Fibroblast of lung (primary cell): Measurements from ENCODE around the gene RADIL. TPM values are rescaled to one million over a fixed set of nuclear protein-coding genes. Genes with fewer than 3 reads are reported as not detected.

Experiments used
- DNase-seq, 2 donors: peaks; one replicate each; pipeline versions ENCODE4 v3.0.0 to v3.0.0-alpha.2; 2010; ENCODE audit warnings: low read depth in 2 of 2
- H2AFZ ChIP-seq: 2 replicates; pipeline ENCODE4 v1.5.1; 2012; ENCODE audit warnings: low read length, control low read depth, inconsistent platforms
- H3K27ac ChIP-seq: 2 replicates; pipeline ENCODE4 v1.5.1; 2011; ENCODE audit warnings: low read length, control low read depth; ENCODE audit not compliant: insufficient read depth
- H3K27me3 ChIP-seq: 2 replicates; pipeline ENCODE4 v1.5.1; 2011; ENCODE audit warnings: mild to moderate bottlenecking, low read length; ENCODE audit not compliant: control insufficient read depth, insufficient read depth
- H3K36me3 ChIP-seq: 2 replicates; pipeline ENCODE4 v1.5.1; 2011; ENCODE audit warnings: low read length; ENCODE audit not compliant: control insufficient read depth, insufficient read depth
- H3K4me1 ChIP-seq: 2 replicates; pipeline ENCODE4 v1.5.1; 2011; ENCODE audit warnings: low read length; ENCODE audit not compliant: control insufficient read depth, insufficient read depth; ENCODE audit errors: extremely low read depth
- H3K4me2 ChIP-seq: 2 replicates; pipeline ENCODE4 v1.5.1; 2011; ENCODE audit warnings: low read length, control low read depth; ENCODE audit not compliant: insufficient read depth; ENCODE audit errors: extremely low read depth
- H3K4me3 ChIP-seq, 4 experiments: fragments of 200-600 bp in 1 of 4; sonication (generic) in 1 of 4; replicated peaks in 1 of 4; 2 replicates each; pipeline ENCODE4 v1.5.1; 2011 to 2016; ENCODE audit warnings: low read length in 4 of 4, low read depth in 3 of 4, mild to moderate bottlenecking in 3 of 4, control low read depth in 2 of 4, inconsistent platforms in 1 of 4, mixed read lengths in 1 of 4; ENCODE audit not compliant: insufficient read depth in 1 of 4; ENCODE audit errors: control extremely low read depth in 1 of 4
- H3K79me2 ChIP-seq: 2 replicates; pipeline ENCODE4 v1.5.1; 2012; ENCODE audit warnings: mild to moderate bottlenecking, low read length, inconsistent platforms; ENCODE audit not compliant: control insufficient read depth, insufficient read depth
- H3K9ac ChIP-seq: 2 replicates; pipeline ENCODE4 v1.5.1; 2011; ENCODE audit warnings: mild to moderate bottlenecking, low read length, control low read depth; ENCODE audit not compliant: insufficient read depth
- H3K9me3 ChIP-seq: 2 replicates; pipeline ENCODE4 v1.5.1; 2012; ENCODE audit warnings: low read depth, low read length; ENCODE audit not compliant: control insufficient read depth, insufficient read depth
- H4K20me1 ChIP-seq: 2 replicates; pipeline ENCODE4 v1.5.1; 2011; ENCODE audit warnings: low read length; ENCODE audit not compliant: control insufficient read depth, insufficient read depth; ENCODE audit errors: extremely low read depth
- EZH2 ChIP-seq: IDR thresholded peaks from 2 replicates; pipeline ENCODE4 v1.5.1; 2012; ENCODE audit warnings: low read length, control low read depth, mild to moderate bottlenecking; ENCODE audit errors: missing control alignments
- polyA plus RNA-seq, 2 donors: library from polyadenylated mRNA; depleted of rRNA in 1 of 2; stranded (reverse) in 1 of 2; unstranded in 1 of 2; fragments of >200 nt; gene quantifications; 2 replicates each; pipeline ENCODE4 v1.2.1, GENCODE V29; 2011 to 2012; ENCODE audit warnings: missing spikeins in 1 of 2
- total RNA-seq: library from RNA; depleted of rRNA; stranded (reverse); fragments of >200 nt; gene quantifications from 2 replicates; pipeline ENCODE4 v1.2.1, GENCODE V29; 2014
- TF ChIP-seq, protein P1 (sequence below), 2 donors: IDR thresholded peaks in 1 of 2; conservative IDR thresholded peaks in 1 of 2; 1 replicate in 1 of 2; 2 replicates in 1 of 2; pipeline ENCODE4 v1.5.1; 2011 to 2012; ENCODE audit warnings: low read length in 2 of 2, control low read depth in 1 of 2, inconsistent platforms in 1 of 2, low read depth in 1 of 2, mild to moderate bottlenecking in 1 of 2

The RADIL gene
- total and polyA plus RNA-seq, 2 donors (not counting 1 experiment from before 2014, with no cell fraction given): 0.33 to 0.85 TPM

- no peak for TF ChIP-seq EZH2
- TF ChIP-seq, protein P1, sequence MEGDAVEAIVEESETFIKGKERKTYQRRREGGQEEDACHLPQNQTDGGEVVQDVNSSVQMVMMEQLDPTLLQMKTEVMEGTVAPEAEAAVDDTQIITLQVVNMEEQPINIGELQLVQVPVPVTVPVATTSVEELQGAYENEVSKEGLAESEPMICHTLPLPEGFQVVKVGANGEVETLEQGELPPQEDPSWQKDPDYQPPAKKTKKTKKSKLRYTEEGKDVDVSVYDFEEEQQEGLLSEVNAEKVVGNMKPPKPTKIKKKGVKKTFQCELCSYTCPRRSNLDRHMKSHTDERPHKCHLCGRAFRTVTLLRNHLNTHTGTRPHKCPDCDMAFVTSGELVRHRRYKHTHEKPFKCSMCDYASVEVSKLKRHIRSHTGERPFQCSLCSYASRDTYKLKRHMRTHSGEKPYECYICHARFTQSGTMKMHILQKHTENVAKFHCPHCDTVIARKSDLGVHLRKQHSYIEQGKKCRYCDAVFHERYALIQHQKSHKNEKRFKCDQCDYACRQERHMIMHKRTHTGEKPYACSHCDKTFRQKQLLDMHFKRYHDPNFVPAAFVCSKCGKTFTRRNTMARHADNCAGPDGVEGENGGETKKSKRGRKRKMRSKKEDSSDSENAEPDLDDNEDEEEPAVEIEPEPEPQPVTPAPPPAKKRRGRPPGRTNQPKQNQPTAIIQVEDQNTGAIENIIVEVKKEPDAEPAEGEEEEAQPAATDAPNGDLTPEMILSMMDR (conservative IDR thresholded peaks at IDR 0.05 in 1 of 2, IDR thresholded peaks at IDR 0.05 in 1 of 2; ENCODE audit: low read depth in 1 of 2, low read length in 2 of 2): no peak
- Histone ChIP-seq H3K4me3 (no peak overlapping the region), H3K36me3 (peaks cover 40% of the 10 kb centered on the region), H3K4me1 (no peaks in the 10 kb centered on the region), H3K27ac (no peak overlapping the region), H4K20me1 (no peaks in the 10 kb centered on the region), H2AFZ (no peak overlapping the region), H3K9me3 (no peaks in the 10 kb centered on the region), H3K27me3 (no peaks in the 10 kb centered on the region), H3K9ac (no peak overlapping the region), H3K79me2 (peaks cover 7% of the 10 kb centered on the region), H3K4me2 (no peak overlapping the region)
- DNase-seq: no peak
Observed at GRCh38 chr7:4758111-4758510, 125.4 kb downstream of the RADIL start.

- Histone ChIP-seq H3K36me3 (peaks cover 29% of the 10 kb centered on the region), H3K4me2 (no peak overlapping the region)
- DNase-seq: no peak
Observed at GRCh38 chr7:4755045-4755444, 128.5 kb downstream of the RADIL start.

DNA sequence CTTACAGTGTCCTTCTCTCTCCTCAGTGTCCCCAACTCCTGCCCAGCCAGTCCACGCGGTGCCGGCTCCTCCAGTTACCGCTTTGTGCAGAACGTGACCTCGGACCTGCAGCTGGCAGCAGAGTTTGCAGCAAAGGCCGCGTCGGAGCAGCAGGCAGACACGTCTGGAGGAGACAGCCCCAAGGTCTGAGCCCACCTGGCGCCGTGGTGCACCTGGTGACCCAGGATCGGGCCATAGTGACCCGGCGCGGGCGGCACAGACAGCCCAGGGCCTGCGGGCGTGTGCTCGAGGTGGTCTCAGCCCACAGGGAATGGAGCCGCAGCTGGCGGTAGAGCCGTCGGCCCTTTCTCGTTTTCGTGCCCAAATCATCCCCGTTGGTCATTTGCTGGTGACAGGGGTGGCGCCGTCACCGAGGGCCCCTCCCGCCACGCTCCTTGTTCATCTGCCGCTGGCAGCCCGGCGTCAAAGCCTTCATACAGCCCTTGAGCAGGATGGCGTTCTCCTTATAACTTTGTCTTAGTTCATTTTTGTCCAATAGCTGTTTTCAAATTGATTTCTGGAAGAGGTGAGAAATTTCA is 129.0 kb downstream of the RADIL start:
- no peak overlapping the region for H2AFZ ChIP-seq
- H3K9ac ChIP-seq: no peak overlapping the region
- H3K79me2 ChIP-seq: peaks cover 22% of the 10 kb centered on the region
- no peak overlapping the region for H3K27ac ChIP-seq
- no peak overlapping the region for H3K4me3 ChIP-seq
- peaks cover 29% of the 10 kb centered on the region for H3K36me3 ChIP-seq
- no peak for TF ChIP-seq EZH2
- TF ChIP-seq, protein P1 (conservative IDR thresholded peaks at IDR 0.05 in 1 of 2, IDR thresholded peaks at IDR 0.05 in 1 of 2; ENCODE audit: low read depth in 1 of 2, low read length in 2 of 2): no peak
- H3K9me3 ChIP-seq: no peaks in the 10 kb centered on the region
- no peak overlapping the region for H3K4me2 ChIP-seq
- no peaks in the 10 kb centered on the region for H4K20me1 ChIP-seq
- H3K27me3 ChIP-seq: no peaks in the 10 kb centered on the region
- DNase-seq: no peak
- no peaks in the 10 kb centered on the region for H3K4me1 ChIP-seq

More at GRCh38 chr7:4755045-4755444, 128.5 kb downstream of the RADIL start:
- H3K4me1 ChIP-seq: no peaks in the 10 kb centered on the region
- no peaks in the 10 kb centered on the region for H4K20me1 ChIP-seq
- H3K4me3 ChIP-seq: no peak overlapping the region
- no peak for TF ChIP-seq EZH2
- TF ChIP-seq, protein P1 (conservative IDR thresholded peaks at IDR 0.05 in 1 of 2, IDR thresholded peaks at IDR 0.05 in 1 of 2; ENCODE audit: low read depth in 1 of 2, low read length in 2 of 2): no peak
- no peak overlapping the region for H2AFZ ChIP-seq
- no peaks in the 10 kb centered on the region for H3K27me3 ChIP-seq
- H3K9ac ChIP-seq: no peak overlapping the region
- no peaks in the 10 kb centered on the region for H3K9me3 ChIP-seq
- no peak overlapping the region for H3K27ac ChIP-seq
- peaks cover 17% of the 10 kb centered on the region for H3K79me2 ChIP-seq
